ENCODE results near the gene CAT. TPM values are rescaled to one million over a fixed set of nuclear protein-coding genes. Genes with fewer than 3 reads are reported as not detected.
A peak's percentile ranks its signal among the peaks of the same experiment; 100 is the strongest.

CAT gene
- total and polyA plus RNA-seq, 9 of the 15 experiments (the other 6 are each of a cell fraction or from before 2014, with no cell fraction given), result 86.7 to 183 (median 114) TPM

DNA sequence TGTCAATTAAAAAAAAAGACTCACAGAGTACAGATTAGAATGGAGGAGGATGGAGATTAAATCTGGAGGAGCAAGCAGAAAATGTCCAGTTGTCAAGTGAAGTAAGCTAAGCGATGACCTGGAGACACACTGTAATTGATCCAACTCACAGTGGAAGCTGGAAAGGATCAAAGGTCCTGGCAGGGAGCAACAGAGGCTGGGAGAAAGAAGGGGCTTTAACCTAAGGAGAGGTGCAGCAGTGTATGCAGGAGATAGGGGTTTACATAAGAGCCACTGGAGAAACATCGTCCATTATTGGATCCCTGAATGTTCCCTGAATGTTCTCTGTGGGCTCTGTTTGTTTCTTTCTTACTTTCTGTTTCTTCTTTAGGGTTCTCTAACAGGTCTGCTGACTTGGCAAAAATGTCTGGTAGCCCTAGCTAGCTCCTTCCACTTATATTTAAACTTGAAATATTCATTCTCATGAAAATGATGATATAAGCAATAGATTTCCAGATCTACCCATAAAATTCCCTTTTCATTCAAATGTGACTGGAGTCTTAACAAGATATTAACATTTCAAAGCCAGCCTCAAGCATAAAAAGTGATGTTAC, 30.1 kb upstream of the CAT start (continued):
- TF ChIP-seq, protein P1, sequence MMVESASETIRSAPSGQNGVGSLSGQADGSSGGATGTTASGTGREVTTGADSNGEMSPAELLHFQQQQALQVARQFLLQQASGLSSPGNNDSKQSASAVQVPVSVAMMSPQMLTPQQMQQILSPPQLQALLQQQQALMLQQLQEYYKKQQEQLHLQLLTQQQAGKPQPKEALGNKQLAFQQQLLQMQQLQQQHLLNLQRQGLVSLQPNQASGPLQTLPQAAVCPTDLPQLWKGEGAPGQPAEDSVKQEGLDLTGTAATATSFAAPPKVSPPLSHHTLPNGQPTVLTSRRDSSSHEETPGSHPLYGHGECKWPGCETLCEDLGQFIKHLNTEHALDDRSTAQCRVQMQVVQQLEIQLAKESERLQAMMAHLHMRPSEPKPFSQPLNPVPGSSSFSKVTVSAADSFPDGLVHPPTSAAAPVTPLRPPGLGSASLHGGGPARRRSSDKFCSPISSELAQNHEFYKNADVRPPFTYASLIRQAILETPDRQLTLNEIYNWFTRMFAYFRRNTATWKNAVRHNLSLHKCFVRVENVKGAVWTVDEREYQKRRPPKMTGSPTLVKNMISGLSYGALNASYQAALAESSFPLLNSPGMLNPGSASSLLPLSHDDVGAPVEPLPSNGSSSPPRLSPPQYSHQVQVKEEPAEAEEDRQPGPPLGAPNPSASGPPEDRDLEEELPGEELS (CRISPR knock-in tag; IDR thresholded peaks at IDR 0.05; ENCODE audit: borderline replicate concordance), result no peak
- TF ChIP-seq TBP (optimal IDR thresholded peaks at IDR 0.05; ENCODE audit: low read depth, low read length), result no peak
- TF ChIP-seq ARID1B (IDR thresholded peaks at IDR 0.05), result no peak
- TF ChIP-seq, protein P2, sequence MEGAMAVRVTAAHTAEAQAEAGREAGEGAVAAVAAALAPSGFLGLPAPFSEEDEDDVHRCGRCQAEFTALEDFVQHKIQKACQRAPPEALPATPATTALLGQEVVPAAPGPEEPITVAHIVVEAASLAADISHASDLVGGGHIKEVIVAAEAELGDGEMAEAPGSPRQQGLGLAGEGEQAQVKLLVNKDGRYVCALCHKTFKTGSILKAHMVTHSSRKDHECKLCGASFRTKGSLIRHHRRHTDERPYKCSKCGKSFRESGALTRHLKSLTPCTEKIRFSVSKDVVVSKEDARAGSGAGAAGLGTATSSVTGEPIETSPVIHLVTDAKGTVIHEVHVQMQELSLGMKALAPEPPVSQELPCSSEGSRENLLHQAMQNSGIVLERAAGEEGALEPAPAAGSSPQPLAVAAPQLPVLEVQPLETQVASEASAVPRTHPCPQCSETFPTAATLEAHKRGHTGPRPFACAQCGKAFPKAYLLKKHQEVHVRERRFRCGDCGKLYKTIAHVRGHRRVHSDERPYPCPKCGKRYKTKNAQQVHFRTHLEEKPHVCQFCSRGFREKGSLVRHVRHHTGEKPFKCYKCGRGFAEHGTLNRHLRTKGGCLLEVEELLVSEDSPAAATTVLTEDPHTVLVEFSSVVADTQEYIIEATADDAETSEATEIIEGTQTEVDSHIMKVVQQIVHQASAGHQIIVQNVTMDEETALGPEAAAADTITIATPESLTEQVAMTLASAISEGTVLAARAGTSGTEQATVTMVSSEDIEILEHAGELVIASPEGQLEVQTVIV (CRISPR knock-in tag; IDR thresholded peaks at IDR 0.05; ENCODE audit: borderline replicate concordance), result no peak
- peak; percentile 95 for TF ChIP-seq C11orf30 (IDR thresholded peaks at IDR 0.05; ENCODE audit: low read depth)
- no peak for TF ChIP-seq TEAD2 (tag; IDR thresholded peaks at IDR 0.05)
- no peak for TF ChIP-seq EGR1 (conservative IDR thresholded peaks at IDR 0.05)
- no peak for TF ChIP-seq KDM5B (IDR thresholded peaks at IDR 0.05; ENCODE audit: insufficient replicate concordance, low read depth, low read length)
- no peak for TF ChIP-seq ZFX (CRISPR knock-in tag; IDR thresholded peaks at IDR 0.05)
- TF ChIP-seq ZNF764 (CRISPR knock-in tag; IDR thresholded peaks at IDR 0.05; ENCODE audit: low read depth), result no peak
- peak; percentile 59 for TF ChIP-seq NFIC (IDR thresholded peaks at IDR 0.05)
- no peak for TF ChIP-seq PML (IDR thresholded peaks at IDR 0.05; ENCODE audit: low read length)
- TF ChIP-seq GTF2E2 (tag; IDR thresholded peaks at IDR 0.05), result no peak
- no peak for TF ChIP-seq SIRT6 (IDR thresholded peaks at IDR 0.05; ENCODE audit: low read depth, low read length)
- TF ChIP-seq NCOA1 (IDR thresholded peaks at IDR 0.05; ENCODE audit: low read depth), result no peak
- no peak for TF ChIP-seq ZNF76 (CRISPR knock-in tag; IDR thresholded peaks at IDR 0.05; ENCODE audit: borderline replicate concordance)
- TF ChIP-seq FOXA1 (IDR thresholded peaks at IDR 0.05; ENCODE audit: borderline replicate concordance), result no peak
- TF ChIP-seq HMG20B (CRISPR knock-in tag; IDR thresholded peaks at IDR 0.05), result no peak
- TF ChIP-seq MAFF (IDR thresholded peaks at IDR 0.05; ENCODE audit: low read length), result peak; percentile 92
- TF ChIP-seq ZKSCAN8 (CRISPR knock-in tag; IDR thresholded peaks at IDR 0.05), result no peak
- TF ChIP-seq, protein P3, sequence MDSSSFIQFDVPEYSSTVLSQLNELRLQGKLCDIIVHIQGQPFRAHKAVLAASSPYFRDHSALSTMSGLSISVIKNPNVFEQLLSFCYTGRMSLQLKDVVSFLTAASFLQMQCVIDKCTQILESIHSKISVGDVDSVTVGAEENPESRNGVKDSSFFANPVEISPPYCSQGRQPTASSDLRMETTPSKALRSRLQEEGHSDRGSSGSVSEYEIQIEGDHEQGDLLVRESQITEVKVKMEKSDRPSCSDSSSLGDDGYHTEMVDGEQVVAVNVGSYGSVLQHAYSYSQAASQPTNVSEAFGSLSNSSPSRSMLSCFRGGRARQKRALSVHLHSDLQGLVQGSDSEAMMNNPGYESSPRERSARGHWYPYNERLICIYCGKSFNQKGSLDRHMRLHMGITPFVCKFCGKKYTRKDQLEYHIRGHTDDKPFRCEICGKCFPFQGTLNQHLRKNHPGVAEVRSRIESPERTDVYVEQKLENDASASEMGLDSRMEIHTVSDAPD (CRISPR knock-in tag; IDR thresholded peaks at IDR 0.05), result no peak
- TF ChIP-seq TARDBP (IDR thresholded peaks at IDR 0.05), result no peak
- no peak for TF ChIP-seq SMARCA5 (IDR thresholded peaks at IDR 0.05)
- TF ChIP-seq U2AF1 (optimal IDR thresholded peaks at IDR 0.05; ENCODE audit: low read depth, low read length), result no peak
- peak; percentile 97 for TF ChIP-seq MAFG (tag; conservative IDR thresholded peaks at IDR 0.05)
- TF ChIP-seq CGGBP1 (CRISPR knock-in tag; IDR thresholded peaks at IDR 0.05), result no peak
- TF ChIP-seq FOXJ3 (CRISPR knock-in tag; IDR thresholded peaks at IDR 0.05), result no peak
